ENCODE data around the gene MATN1.
A peak's percentile ranks its signal among the peaks of the same experiment; 100 is the strongest.
"Not testable (repeated sequence)": the region's sequence is repeated elsewhere in the genome, so short reads cannot be mapped to it uniquely, and the experiment has no call there.

The MATN1 gene, protein sequence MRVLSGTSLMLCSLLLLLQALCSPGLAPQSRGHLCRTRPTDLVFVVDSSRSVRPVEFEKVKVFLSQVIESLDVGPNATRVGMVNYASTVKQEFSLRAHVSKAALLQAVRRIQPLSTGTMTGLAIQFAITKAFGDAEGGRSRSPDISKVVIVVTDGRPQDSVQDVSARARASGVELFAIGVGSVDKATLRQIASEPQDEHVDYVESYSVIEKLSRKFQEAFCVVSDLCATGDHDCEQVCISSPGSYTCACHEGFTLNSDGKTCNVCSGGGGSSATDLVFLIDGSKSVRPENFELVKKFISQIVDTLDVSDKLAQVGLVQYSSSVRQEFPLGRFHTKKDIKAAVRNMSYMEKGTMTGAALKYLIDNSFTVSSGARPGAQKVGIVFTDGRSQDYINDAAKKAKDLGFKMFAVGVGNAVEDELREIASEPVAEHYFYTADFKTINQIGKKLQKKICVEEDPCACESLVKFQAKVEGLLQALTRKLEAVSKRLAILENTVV

GRCh38 chr1:30723331-30723755 is at the start of gene MATN1:
TSS of gene MATN1 (minus strand) at chr1:30723585. CDS start at chr1:30723551, 34 bp downstream.
- no peak for DNase-seq

GRCh38 chr1:30771005-30771404 is 47.6 kb upstream of the MATN1 start:
- no peak for DNase-seq

GRCh38 chr1:30770150-30770549 is 46.8 kb upstream of the MATN1 start:
- peak; percentile 7 for DNase-seq

- no peak for DNase-seq
Observed at GRCh38 chr1:30768830-30769718, 45.7 kb upstream of the MATN1 start.

- DNase-seq, result no peak
Observed at GRCh38 chr1:30768159-30768829, 44.9 kb upstream of the MATN1 start.

- DNase-seq, result not testable (repeated sequence)
Observed at GRCh38 chr1:30766948-30767347, 43.6 kb upstream of the MATN1 start.

GRCh38 chr1:30765556-30766434 is 42.4 kb upstream of the MATN1 start:
- no peak for DNase-seq

DNA sequence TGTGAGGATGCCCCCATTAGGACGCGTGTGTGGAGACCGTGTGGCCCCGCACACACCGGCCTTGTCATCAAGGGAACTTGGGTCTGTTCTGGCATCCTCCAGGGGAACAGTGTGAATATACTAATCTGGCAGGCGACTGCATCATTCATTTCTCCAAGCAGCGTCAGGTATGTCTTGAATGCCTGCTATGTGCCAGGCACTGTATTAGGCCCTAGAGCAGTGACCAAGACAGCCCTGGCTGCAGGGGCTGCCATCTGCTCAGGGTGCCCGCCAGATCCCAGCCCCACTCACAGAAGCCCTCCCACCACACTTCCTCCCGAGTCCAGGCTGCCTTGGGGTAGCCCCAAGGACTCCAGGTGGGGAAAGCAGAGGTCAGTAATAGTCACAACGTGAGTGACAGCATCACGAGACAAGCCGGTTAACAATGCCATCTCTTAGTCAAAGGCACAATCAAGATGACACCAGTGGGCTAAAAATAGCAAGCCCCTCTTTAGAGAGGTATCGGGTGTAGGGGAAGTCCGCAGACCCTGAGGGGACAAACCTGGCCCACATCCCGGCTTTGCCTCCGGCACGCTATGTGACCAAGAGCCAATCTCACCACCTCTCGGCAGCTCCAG is 41.7 kb upstream of the MATN1 start:
- no peak for DNase-seq

DNA sequence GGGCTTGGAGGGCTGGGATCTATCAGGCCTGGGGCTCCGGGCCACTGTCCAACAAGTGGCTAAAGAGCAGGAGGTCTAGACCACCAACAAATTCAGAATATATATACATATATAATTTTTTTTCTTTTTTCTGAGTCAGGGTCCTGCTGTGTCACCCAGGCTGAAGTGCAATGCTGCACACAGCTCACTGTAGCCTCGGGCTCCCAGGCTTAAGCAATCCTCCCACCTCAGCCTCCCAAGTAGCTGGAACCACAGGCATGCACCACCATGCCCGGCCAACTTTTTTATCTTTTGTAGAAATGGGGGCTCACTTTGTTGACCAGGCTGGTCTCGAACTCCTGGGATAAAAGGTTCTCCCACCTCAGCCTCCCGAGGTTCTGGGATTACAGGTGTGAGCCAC is 41.0 kb upstream of the MATN1 start:
- no peak for DNase-seq

- DNase-seq, result peak; percentile 19
Observed at GRCh38 chr1:30763651-30764248, 40.4 kb upstream of the MATN1 start.

DNA sequence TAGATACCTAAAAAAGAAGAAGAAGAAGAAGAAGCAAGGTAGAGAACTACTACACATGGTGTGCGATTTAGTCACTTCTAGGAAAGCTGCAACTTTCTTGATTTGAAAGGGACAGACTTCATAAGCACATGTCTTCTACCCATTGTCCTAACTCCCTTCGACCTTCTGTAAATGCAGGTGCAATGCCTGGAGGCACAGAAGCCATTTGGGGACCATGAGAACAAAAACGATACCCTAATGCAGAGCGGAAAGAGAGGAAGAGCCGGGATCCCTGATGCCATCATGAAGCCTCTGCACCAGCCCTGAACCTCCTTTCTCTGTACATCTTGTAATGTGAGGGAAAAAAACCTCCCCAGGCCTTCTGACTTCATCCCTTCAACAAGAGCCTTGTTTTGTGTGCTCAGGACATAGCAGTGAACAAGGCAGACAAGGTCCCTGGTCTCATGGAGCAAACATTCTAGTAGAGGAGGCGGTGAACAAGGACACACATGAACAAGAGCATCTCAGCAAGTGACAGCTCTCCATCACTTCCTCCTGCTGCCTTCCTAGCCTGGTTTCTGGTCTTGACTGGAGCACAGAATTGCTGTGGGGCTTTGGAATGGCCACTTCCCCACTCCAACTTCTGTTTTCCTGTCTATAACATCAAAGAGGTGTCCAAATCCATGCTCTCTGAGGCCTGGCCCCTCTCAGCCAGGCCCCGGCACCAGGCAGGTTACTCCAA is 39.7 kb upstream of the MATN1 start:
- no peak for DNase-seq

GRCh38 chr1:30762152-30762929 is 39.0 kb upstream of the MATN1 start:
- no peak for DNase-seq

DNA sequence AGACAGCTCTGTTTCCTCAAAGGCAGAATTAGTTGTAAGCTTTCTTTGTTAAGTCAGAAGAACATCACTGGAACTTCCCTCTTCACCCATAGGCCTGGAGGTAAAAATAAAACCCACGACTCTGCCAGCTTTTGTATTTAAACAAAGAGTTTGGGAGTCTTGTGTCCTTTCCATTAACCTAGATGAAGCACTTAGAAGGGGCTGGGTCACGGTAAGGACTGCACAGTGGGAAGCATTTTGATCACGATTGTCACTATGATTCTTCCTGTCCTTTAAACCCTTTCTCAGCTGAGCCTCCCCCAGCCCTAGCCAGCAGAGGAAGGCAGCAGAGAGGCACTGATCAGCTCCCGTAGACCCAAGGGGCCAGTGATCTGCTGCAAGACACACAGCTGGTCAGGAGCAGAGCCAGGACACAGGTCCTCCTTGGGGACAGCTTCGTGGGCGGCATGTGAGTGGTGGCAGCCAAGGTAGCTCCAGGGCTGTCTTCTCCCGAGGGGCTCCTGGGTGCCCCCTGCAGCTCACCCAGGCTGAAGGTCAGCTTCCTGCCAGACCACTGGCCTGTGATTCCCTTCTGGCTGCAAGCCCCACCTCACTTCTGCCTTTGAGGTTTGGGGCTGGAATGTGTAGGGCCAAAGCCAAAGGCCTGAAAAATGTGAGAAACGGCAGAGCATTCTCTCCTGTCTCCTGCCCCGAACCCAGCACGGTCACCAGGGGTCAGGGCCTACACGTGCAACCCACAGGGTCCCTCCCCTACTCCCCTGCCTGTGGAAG is 38.2 kb upstream of the MATN1 start:
- DNase-seq, result no peak

GRCh38 chr1:30760596-30761324 is 37.4 kb upstream of the MATN1 start:
- no peak for DNase-seq

DNA sequence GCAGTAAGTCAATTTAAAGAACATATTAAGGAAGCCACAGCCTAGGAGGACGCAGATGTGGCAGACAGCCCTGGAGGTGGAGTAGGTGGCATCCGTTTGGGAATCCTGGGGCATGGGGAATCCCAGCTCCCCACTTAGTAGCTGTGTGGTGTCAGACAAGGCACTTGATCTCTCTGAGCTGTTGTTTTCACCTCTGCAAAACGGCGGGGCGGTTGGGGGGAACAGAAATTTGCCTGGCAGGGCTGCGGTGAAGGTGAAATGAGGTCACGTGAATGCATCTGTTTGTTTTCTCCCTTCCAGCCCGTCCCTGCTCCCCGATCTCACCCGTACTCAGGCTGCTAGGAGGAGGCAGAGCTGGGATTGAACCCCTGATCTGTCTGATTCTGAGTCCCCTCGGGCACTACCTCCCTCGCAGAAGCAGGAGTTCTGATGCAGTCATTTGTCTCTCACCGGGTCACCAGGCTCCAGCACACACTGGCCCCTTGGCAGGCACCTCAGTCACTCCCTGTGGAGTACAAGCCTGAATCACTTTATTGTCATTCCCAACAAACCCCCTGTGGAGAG is 36.4 kb upstream of the MATN1 start:
- DNase-seq, result no peak

GRCh38 chr1:30758785-30759380 is 35.5 kb upstream of the MATN1 start:
- no peak for DNase-seq

DNA sequence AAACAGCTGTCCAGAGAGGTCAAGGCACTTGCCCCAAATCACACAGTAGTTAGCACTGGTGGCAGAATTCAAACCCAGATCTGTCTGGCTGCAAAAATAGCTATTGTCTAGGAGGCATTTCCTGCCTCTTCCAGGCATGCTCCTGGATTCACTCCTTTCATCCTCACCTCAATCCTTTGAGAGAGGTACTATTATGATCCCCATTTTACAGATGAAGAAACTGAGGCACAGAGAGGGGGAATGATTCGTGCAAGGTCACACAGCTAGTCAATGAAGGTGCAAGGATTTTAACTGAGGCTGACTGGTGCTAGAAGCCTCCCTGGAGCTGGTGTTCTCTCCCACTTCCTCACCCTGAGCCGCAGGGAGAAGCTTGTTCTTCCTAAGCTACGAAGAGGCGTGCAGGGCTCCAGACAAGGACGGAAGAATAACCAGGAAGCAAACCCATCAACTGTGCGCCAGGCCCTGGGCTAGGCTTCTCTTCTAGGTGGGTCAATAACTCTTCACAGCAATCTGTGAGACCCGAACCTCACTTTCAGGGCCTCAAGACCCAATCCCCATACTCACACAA is 34.8 kb upstream of the MATN1 start:
- DNase-seq, result no peak
